T-helper 1 cell (primary cell): ENCODE data around the gene OLIG3.

Experiments
- DNase-seq, 5 donors: peaks; one replicate each; pipeline ENCODE4 v3.0.0-alpha.2; 2012 to 2020

OLIG3 gene

GRCh38 chr6:137465378-137466009, 28.7 kb downstream of the OLIG3 start:
- no peak for DNase-seq

- DNase-seq = no peak
Measured at GRCh38 chr6:137452333-137452894, 41.8 kb downstream of the OLIG3 start.

- DNase-seq = no peak
Measured at GRCh38 chr6:137443901-137444300, 50.3 kb downstream of the OLIG3 start.
